ENCODE results near the gene TMEM131. TPM values are rescaled to one million over a fixed set of nuclear protein-coding genes. Genes with fewer than 3 reads are reported as not detected.

TMEM131 gene
- total and polyA plus RNA-seq, 4 donors, result 25.3 to 39.4 (median 38.1) TPM

DNA sequence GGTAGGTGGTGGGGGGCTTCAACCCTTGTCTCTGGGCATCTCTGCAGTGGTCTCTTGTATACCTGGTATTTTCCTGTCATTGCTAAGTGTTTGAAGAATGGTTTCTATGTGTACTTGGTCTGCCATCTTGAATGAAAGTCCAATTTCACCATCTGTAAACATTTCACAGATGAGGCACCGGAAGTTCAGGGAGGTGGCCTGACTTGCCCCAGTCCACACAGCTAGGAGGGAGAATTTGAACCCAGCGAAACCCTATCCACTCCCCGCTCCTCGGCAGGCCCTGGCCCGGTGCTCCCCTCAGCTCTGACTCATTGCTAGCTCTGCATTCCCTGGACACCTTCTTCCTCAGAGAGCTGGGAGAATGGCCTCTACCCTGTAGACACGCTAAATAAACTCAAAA is 251.8 kb downstream of the TMEM131 start:
- DNase-seq (ENCODE audit: low read depth in 4 of 6, low spot score in 6 of 6), result no peak
- H3K4me1 ChIP-seq (ENCODE audit: control insufficient read depth, insufficient read depth, low read length), result peaks cover 3% of the 10 kb centered on the region
- H3K4me3 ChIP-seq (ENCODE audit: low read depth, low read length), result no peak overlapping the region
- H3K36me3 ChIP-seq (ENCODE audit: control insufficient read depth, insufficient read depth, low read length), result peaks cover 4% of the 10 kb centered on the region
- no peaks in the 10 kb centered on the region for H3K9me3 ChIP-seq (ENCODE audit: control insufficient read depth, insufficient read depth, low read length)
- 97% methylated on average over 5 of the region's 6 CpGs for WGBS (ENCODE audit: insufficient coverage)
- no peaks in the 10 kb centered on the region for H3K27me3 ChIP-seq (ENCODE audit: control insufficient read depth, insufficient read depth, low read length)
- no peak overlapping the region for H3K27ac ChIP-seq (ENCODE audit: low read depth, low read length)

DNA sequence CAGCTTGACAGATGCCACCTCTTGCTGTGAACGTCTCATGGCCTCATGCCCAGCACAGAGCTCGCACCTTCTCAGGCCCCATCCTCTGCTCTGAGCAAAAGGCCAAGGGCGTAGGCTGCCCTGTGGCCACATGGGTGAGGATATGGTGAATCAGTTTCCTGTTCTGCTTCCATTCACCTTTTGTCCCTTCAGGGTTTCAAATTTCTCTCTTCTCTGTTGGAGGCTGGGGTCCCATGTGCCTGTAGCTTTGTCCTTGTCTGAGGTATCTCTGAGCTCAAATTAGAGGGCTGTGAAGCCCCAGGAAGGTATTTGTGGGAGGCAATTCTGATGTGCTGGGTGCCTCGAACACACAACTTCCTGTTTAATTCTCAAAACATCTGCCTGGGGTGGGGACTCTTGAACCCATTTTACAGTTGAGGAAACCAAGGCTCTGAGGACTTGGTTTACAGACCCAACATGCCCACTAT is 253.3 kb downstream of the TMEM131 start:
- WGBS (ENCODE audit: insufficient coverage), result 83% methylated on average over 2 of the region's 4 CpGs
- DNase-seq (ENCODE audit: low read depth in 4 of 6, low spot score in 6 of 6), result no peak
- Histone ChIP-seq H3K27ac (ENCODE audit: low read depth, low read length) (no peak overlapping the region), H3K27me3 (ENCODE audit: control insufficient read depth, insufficient read depth, low read length) (no peaks in the 10 kb centered on the region), H3K4me1 (ENCODE audit: control insufficient read depth, insufficient read depth, low read length) (no peaks in the 10 kb centered on the region), H3K36me3 (ENCODE audit: control insufficient read depth, insufficient read depth, low read length) (peaks cover 4% of the 10 kb centered on the region), H3K9me3 (ENCODE audit: control insufficient read depth, insufficient read depth, low read length) (no peaks in the 10 kb centered on the region), H3K4me3 (ENCODE audit: low read depth, low read length) (no peak overlapping the region)

GRCh38 chr2:97741686-97742085 is 254.1 kb downstream of the TMEM131 start:
- Histone ChIP-seq H3K27ac (ENCODE audit: low read depth, low read length) (no peak overlapping the region), H3K9me3 (ENCODE audit: control insufficient read depth, insufficient read depth, low read length) (no peaks in the 10 kb centered on the region), H3K4me1 (ENCODE audit: control insufficient read depth, insufficient read depth, low read length) (no peaks in the 10 kb centered on the region), H3K36me3 (ENCODE audit: control insufficient read depth, insufficient read depth, low read length) (peaks cover 4% of the 10 kb centered on the region), H3K27me3 (ENCODE audit: control insufficient read depth, insufficient read depth, low read length) (no peaks in the 10 kb centered on the region), H3K4me3 (ENCODE audit: low read depth, low read length) (no peak overlapping the region)
- WGBS (ENCODE audit: insufficient coverage), result 80% methylated on average over 3 of the region's 4 CpGs
- DNase-seq (ENCODE audit: low read depth in 4 of 6, low spot score in 6 of 6), result no peak

DNA sequence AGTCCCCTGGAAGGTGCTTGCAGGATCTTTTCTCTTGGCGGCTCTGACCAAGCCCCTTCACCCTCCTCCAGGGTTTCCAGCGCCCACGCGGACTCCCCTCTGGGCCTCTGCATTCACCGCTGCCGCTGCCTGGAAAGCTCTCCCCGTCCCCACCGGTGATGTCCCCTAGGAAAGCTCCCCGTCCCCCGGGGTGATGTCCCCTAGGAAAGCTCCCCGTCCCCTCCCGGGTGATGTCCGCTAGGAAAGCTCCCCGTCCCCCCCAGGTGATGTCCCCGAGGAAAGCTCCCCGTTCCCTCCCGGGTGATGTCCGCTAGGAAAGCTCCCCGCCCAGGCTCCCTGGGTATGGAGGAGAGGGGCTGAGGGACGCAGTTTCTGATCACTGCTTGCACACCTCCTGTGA is 254.5 kb downstream of the TMEM131 start:
- DNase-seq (ENCODE audit: low read depth in 4 of 6, low spot score in 6 of 6), result no peak
- Histone ChIP-seq H3K27me3 (ENCODE audit: control insufficient read depth, insufficient read depth, low read length) (no peaks in the 10 kb centered on the region), H3K4me3 (ENCODE audit: low read depth, low read length) (no peak overlapping the region), H3K4me1 (ENCODE audit: control insufficient read depth, insufficient read depth, low read length) (no peaks in the 10 kb centered on the region), H3K36me3 (ENCODE audit: control insufficient read depth, insufficient read depth, low read length) (peaks cover 4% of the 10 kb centered on the region), H3K9me3 (ENCODE audit: control insufficient read depth, insufficient read depth, low read length) (no peaks in the 10 kb centered on the region), H3K27ac (ENCODE audit: low read depth, low read length) (no peak overlapping the region)
- WGBS (ENCODE audit: insufficient coverage), result 96% methylated on average over 13 of the region's 20 CpGs

GRCh38 chr2:97740590-97741182 is 255.1 kb downstream of the TMEM131 start:
- H3K36me3 ChIP-seq (ENCODE audit: control insufficient read depth, insufficient read depth, low read length), result peaks cover 4% of the 10 kb centered on the region
- H3K27me3 ChIP-seq (ENCODE audit: control insufficient read depth, insufficient read depth, low read length), result no peaks in the 10 kb centered on the region
- no peak overlapping the region for H3K27ac ChIP-seq (ENCODE audit: low read depth, low read length)
- peak in 1 of 6 donors; percentile 48 for DNase-seq (ENCODE audit: low read depth in 4 of 6, low spot score in 6 of 6)
- H3K9me3 ChIP-seq (ENCODE audit: control insufficient read depth, insufficient read depth, low read length), result no peaks in the 10 kb centered on the region
- 36% methylated on average over 16 of the region's 19 CpGs for WGBS (ENCODE audit: insufficient coverage)
- H3K4me3 ChIP-seq (ENCODE audit: low read depth, low read length), result no peak overlapping the region
- H3K4me1 ChIP-seq (ENCODE audit: control insufficient read depth, insufficient read depth, low read length), result no peaks in the 10 kb centered on the region

DNA sequence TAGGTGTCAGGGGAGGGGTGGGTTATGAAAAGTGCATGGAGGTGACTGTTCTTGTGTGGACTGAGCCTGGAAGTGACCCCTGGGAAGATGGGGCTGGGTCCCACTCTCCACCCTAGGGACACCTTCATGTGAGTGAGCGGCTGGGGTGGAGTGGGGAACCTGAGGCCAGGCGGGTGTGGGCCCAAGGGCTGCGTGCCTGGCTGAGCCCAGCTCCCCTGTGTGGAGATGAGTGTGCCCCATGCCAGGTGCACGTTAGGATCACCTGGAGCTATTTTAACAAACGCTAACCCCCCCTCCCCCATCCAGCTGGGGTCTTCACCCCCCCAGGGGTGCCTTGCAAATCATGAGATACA is 255.9 kb downstream of the TMEM131 start:
- Histone ChIP-seq H3K27me3 (ENCODE audit: control insufficient read depth, insufficient read depth, low read length) (no peaks in the 10 kb centered on the region), H3K4me1 (ENCODE audit: control insufficient read depth, insufficient read depth, low read length) (no peaks in the 10 kb centered on the region), H3K4me3 (ENCODE audit: low read depth, low read length) (no peak overlapping the region), H3K9me3 (ENCODE audit: control insufficient read depth, insufficient read depth, low read length) (no peaks in the 10 kb centered on the region), H3K36me3 (ENCODE audit: control insufficient read depth, insufficient read depth, low read length) (peaks cover 4% of the 10 kb centered on the region), H3K27ac (ENCODE audit: low read depth, low read length) (no peak overlapping the region)
- DNase-seq (ENCODE audit: low read depth in 4 of 6, low spot score in 6 of 6), result no peak
- no CpG with 5 or more reads among the region's 5 CpGs for WGBS (ENCODE audit: insufficient coverage)

DNA sequence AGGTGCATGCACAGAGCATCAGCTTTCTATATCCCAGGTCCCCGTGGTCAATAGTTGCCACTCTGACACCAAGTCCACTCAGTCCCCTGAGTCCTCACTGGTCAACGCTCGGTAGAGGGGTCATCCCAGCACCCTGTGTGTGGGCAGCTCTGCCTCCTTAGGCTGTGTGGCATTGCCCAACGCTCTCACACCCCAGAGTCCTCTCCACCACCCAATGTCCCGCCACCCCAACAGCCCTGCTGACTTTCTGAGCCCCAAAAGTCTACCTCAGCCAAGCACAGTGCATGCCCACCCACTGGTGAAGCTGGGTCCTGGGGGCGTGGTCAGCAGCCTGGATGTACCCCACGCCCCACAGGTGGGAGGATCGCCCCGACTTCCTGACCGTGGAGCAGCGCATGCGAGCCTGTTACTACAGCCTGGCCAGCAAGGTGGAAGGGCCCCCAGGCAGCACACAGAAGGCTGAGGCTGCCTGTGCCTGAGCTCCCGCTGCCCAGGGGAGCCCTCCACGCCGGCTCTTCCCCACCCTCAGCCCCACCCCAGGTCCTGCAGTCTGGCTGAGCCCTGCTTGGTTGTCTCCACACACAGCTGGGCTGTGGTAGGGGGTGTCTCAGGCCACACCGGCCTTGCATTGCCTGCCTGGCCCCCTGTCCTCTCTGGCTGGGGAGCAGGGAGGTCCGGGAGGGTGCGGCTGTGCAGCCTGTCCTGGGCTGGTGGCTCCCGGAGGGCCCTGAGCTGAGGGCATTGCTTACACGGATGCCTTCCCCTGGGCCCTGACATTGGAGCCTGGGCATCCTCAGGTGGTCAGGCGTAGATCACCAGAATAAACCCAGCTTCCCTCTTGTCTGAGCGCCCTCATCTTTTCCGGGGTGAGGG is 256.5 kb downstream of the TMEM131 start:
- Histone ChIP-seq H3K4me3 (ENCODE audit: low read depth, low read length) (no peak overlapping the region), H3K4me1 (ENCODE audit: control insufficient read depth, insufficient read depth, low read length) (no peaks in the 10 kb centered on the region), H3K9me3 (ENCODE audit: control insufficient read depth, insufficient read depth, low read length) (no peaks in the 10 kb centered on the region), H3K36me3 (ENCODE audit: control insufficient read depth, insufficient read depth, low read length) (peaks cover 4% of the 10 kb centered on the region), H3K27me3 (ENCODE audit: control insufficient read depth, insufficient read depth, low read length) (no peaks in the 10 kb centered on the region), H3K27ac (ENCODE audit: low read depth, low read length) (no peak overlapping the region)
- DNase-seq (ENCODE audit: low read depth in 4 of 6, low spot score in 6 of 6), result no peak
- WGBS (ENCODE audit: insufficient coverage), result 91% methylated on average over 21 of the region's 23 CpGs

DNA sequence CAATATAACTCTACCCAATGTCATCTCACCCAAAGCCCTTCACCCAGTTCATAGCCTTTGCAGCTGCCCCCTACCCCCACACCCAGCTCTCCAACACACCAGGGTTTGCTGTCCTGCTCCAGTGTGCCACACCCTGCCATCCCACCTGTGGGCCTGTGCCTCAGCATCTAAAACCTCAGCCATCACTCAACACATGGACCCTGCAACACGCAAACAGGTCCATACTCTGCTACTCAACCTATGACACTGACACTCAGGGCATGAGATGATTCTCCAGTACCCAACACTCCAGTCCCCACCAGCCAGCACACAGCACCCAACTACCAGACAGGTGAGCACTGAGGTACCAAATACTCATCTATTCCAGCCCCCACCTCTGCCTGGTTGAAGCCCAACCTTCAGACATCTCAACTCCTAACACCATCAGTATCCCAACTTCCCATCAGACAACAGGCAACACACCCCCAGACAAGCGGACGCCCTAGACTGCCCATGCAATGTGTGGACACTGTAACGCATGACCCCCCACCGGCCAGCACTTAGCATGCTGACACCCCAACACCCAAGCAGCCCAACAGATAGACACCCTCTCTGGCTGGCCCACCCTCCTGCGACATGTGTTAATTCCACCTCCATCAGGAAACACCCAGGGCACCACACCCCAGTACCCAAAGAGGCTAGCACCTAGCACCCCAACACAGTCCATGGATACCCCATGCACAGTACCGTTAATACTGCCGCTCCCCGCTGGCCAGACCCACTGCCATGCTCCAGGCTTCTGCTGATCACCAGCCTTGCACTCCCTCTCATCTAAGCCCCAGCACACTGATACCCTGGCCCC is 257.3 kb downstream of the TMEM131 start:
- no peaks in the 10 kb centered on the region for H3K9me3 ChIP-seq (ENCODE audit: control insufficient read depth, insufficient read depth, low read length)
- 95% methylated on average over 9 of the region's 9 CpGs for WGBS (ENCODE audit: insufficient coverage)
- H3K36me3 ChIP-seq (ENCODE audit: control insufficient read depth, insufficient read depth, low read length), result no peaks in the 10 kb centered on the region
- no peaks in the 10 kb centered on the region for H3K27me3 ChIP-seq (ENCODE audit: control insufficient read depth, insufficient read depth, low read length)
- H3K27ac ChIP-seq (ENCODE audit: low read depth, low read length), result no peak overlapping the region
- H3K4me1 ChIP-seq (ENCODE audit: control insufficient read depth, insufficient read depth, low read length), result no peaks in the 10 kb centered on the region
- no peak for DNase-seq (ENCODE audit: low read depth in 4 of 6, low spot score in 6 of 6)
- H3K4me3 ChIP-seq (ENCODE audit: low read depth, low read length), result no peak overlapping the region

DNA sequence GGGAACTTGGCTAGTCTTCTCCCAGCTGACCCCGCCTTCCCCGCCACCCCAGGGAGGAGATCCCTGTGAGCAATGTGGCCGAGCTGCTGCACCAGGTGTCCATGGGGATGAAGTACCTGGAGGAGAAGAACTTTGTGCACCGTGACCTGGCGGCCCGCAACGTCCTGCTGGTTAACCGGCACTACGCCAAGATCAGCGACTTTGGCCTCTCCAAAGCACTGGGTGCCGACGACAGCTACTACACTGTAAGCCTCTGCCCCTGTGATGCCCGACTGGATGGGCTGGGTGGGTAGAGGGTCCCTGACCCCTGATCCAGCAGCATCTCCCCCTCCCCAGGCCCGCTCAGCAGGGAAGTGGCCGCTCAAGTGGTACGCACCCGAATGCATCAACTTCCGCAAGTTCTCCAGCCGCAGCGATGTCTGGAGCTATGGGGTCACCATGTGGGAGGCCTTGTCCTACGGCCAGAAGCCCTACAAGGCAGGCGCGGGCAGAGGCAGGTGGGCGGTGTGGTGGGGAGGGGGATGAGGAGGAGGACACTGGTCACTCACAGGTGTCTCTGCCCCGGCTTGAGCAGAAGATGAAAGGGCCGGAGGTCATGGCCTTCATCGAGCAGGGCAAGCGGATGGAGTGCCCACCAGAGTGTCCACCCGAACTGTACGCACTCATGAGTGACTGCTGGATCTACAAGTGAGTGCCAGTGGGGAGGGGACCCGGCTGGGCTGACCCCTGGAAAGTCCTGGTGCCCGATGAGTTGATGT is 258.1 kb downstream of the TMEM131 start:
- H3K4me1 ChIP-seq (ENCODE audit: control insufficient read depth, insufficient read depth, low read length), result no peaks in the 10 kb centered on the region
- H3K27ac ChIP-seq (ENCODE audit: low read depth, low read length), result no peak overlapping the region
- no peaks in the 10 kb centered on the region for H3K9me3 ChIP-seq (ENCODE audit: control insufficient read depth, insufficient read depth, low read length)
- no peak for DNase-seq (ENCODE audit: low read depth in 4 of 6, low spot score in 6 of 6)
- no peak overlapping the region for H3K4me3 ChIP-seq (ENCODE audit: low read depth, low read length)
- H3K36me3 ChIP-seq (ENCODE audit: control insufficient read depth, insufficient read depth, low read length), result no peaks in the 10 kb centered on the region
- no peaks in the 10 kb centered on the region for H3K27me3 ChIP-seq (ENCODE audit: control insufficient read depth, insufficient read depth, low read length)
- 90% methylated on average over 27 of the region's 32 CpGs for WGBS (ENCODE audit: insufficient coverage)

All from spinal cord (tissue), 10 donors.